PC-9 (cell line): ENCODE measurements around the gene CD86.

Source experiments
- CTCF ChIP-seq: fragments of 200-600 bp; sonication (generic); conservative IDR thresholded peaks from 2 replicates; pipeline ENCODE4 v1.6.1; 2017; ENCODE audit warnings: mixed run types, antibody characterized with exemption, mild to moderate bottlenecking, moderate library complexity
- EZH2 ChIP-seq: fragments of 200-600 bp; sonication (generic); IDR thresholded peaks from 2 replicates; pipeline ENCODE4 v1.8.0; 2017; ENCODE audit warnings: antibody characterized with exemption, low read depth

- TF ChIP-seq CTCF (no peak), EZH2 (no peak)
Observed at GRCh38 chr3:122077293-122078234, 22.4 kb downstream of the CD86 start.
